DMS79 (cell line): Measurements from ENCODE around the gene ACOT12.

Source experiments
- DNase-seq: peaks from one replicate; lab custom pipeline; 2025; lab: John Stamatoyannopoulos, UW

ACOT12 gene

GRCh38 chr5:81398741-81399140 is 4.8 kb upstream of the ACOT12 start:
- DNase-seq = no peak

GRCh38 chr5:81397176-81397575 is 3.2 kb upstream of the ACOT12 start:
- no peak for DNase-seq

GRCh38 chr5:81395262-81395661 is 1.3 kb upstream of the ACOT12 start:
- no peak for DNase-seq

- DNase-seq = no peak
These were observed 528 bp downstream of the ACOT12 start for GRCh38 chr5:81393430-81393782.

GRCh38 chr5:81389025-81389424 is 4.9 kb downstream of the ACOT12 start:
- DNase-seq = no peak

- DNase-seq = no peak
These were observed 5.8 kb downstream of the ACOT12 start for GRCh38 chr5:81388169-81388568.

- no peak for DNase-seq
These were observed 10.1 kb downstream of the ACOT12 start for GRCh38 chr5:81383867-81384266.

- no peak for DNase-seq
These were observed 22.5 kb downstream of the ACOT12 start for GRCh38 chr5:81371354-81371876.

- no peak for DNase-seq
These were observed 23.0 kb downstream of the ACOT12 start for GRCh38 chr5:81370912-81371311.

- DNase-seq = no peak
These were observed 28.4 kb downstream of the ACOT12 start for GRCh38 chr5:81365541-81365940.

- no peak for DNase-seq
These were observed 30.7 kb downstream of the ACOT12 start for GRCh38 chr5:81363093-81363871.

GRCh38 chr5:81361600-81361999 is 32.3 kb downstream of the ACOT12 start:
- DNase-seq = no peak

- DNase-seq = no peak
These were observed 33.3 kb downstream of the ACOT12 start for GRCh38 chr5:81360640-81361039.

GRCh38 chr5:81359881-81360280 is 34.1 kb downstream of the ACOT12 start:
- DNase-seq = no peak

GRCh38 chr5:81359108-81359507 is 34.8 kb downstream of the ACOT12 start:
- DNase-seq = no peak

GRCh38 chr5:81355291-81356251 is 38.4 kb downstream of the ACOT12 start:
- DNase-seq = no peak

- no peak for DNase-seq
These were observed 39.8 kb downstream of the ACOT12 start for GRCh38 chr5:81354093-81354492.

- DNase-seq = no peak
These were observed 40.7 kb downstream of the ACOT12 start for GRCh38 chr5:81353189-81353588.

GRCh38 chr5:81350507-81350906 is 43.4 kb downstream of the ACOT12 start:
- no peak for DNase-seq

GRCh38 chr5:81349161-81349560 is 44.8 kb downstream of the ACOT12 start:
- no peak for DNase-seq

- DNase-seq = no peak
These were observed 48.4 kb downstream of the ACOT12 start for GRCh38 chr5:81345411-81346003.

GRCh38 chr5:81344736-81345135 is 49.2 kb downstream of the ACOT12 start:
- DNase-seq = no peak
